CD14-positive monocyte (primary cell): ENCODE data around the gene TMPRSS2. TPM values are rescaled to one million over a fixed set of nuclear protein-coding genes. Genes with fewer than 3 reads are reported as not detected.
A peak's percentile ranks its signal among the peaks of the same experiment; 100 is the strongest.

ENCODE experiments used
- DNase-seq, 3 donors: peaks; one replicate each; pipeline ENCODE4 v3.0.0-alpha.2; 2011 to 2022
- H2AFZ ChIP-seq: 2 replicates; pipeline ENCODE4 v1.6.0; 2012; ENCODE audit warnings: mild to moderate bottlenecking, low read depth, low read length, inconsistent platforms; ENCODE audit not compliant: insufficient read depth, poor library complexity, severe bottlenecking
- H3K27ac ChIP-seq, 2 donors: 1 replicate in 1 of 2; 2 replicates in 1 of 2; pipeline ENCODE4 v1.5.1; 2012 to 2013; ENCODE audit warnings: low read length in 2 of 2, control low read depth in 1 of 2, inconsistent platforms in 1 of 2, low read depth in 1 of 2, mild to moderate bottlenecking in 1 of 2
- H3K27me3 ChIP-seq, 2 donors: one replicate each; pipeline versions ENCODE4 v1.6.0 to v1.6.1; 2011 to 2013; ENCODE audit warnings: low read length in 2 of 2; ENCODE audit not compliant: control insufficient read depth in 2 of 2, insufficient read depth in 2 of 2
- H3K36me3 ChIP-seq, 2 donors: replicated peaks in 1 of 2; 1 replicate in 1 of 2; 2 replicates in 1 of 2; pipeline versions ENCODE4 v1.5.1 to v1.6.1; 2012 to 2013; ENCODE audit warnings: low read length in 2 of 2, control low read depth in 1 of 2, inconsistent platforms in 1 of 2, mild to moderate bottlenecking in 1 of 2; ENCODE audit not compliant: insufficient read depth in 2 of 2, control insufficient read depth in 1 of 2
- H3K4me1 ChIP-seq, 2 donors: 1 replicate in 1 of 2; 2 replicates in 1 of 2; pipeline versions ENCODE4 v1.5.1 to v1.6.1; 2012 to 2013; ENCODE audit warnings: low read length in 2 of 2, control low read depth in 1 of 2, inconsistent platforms in 1 of 2, mild to moderate bottlenecking in 1 of 2, moderate library complexity in 1 of 2; ENCODE audit not compliant: insufficient read depth in 2 of 2, control insufficient read depth in 1 of 2
- H3K4me2 ChIP-seq: replicated peaks from 2 replicates; pipeline ENCODE3; 2012; ENCODE audit warnings: low read length, moderate library complexity, mild to moderate bottlenecking; ENCODE audit not compliant: poor library complexity, severe bottlenecking; ENCODE audit errors: extremely low read depth
- H3K4me3 ChIP-seq, 3 experiments: fragments of 200-600 bp in 1 of 3; sonication (generic) in 1 of 3; replicated peaks in 1 of 3; 1 replicate in 2 of 3; 2 replicates in 1 of 3; pipeline ENCODE4 v1.5.1; 2011 to 2013; ENCODE audit warnings: low read length in 3 of 3, mild to moderate bottlenecking in 3 of 3, control low read depth in 2 of 3, low read depth in 2 of 3, inconsistent platforms in 1 of 3, moderate library complexity in 1 of 3
- H3K79me2 ChIP-seq: 2 replicates; pipeline ENCODE4 v1.6.0; 2012; ENCODE audit warnings: mild to moderate bottlenecking, control low read depth, inconsistent platforms, low read length, moderate library complexity; ENCODE audit not compliant: insufficient read depth
- H3K9ac ChIP-seq: 2 replicates; pipeline ENCODE4 v1.6.0; 2017; ENCODE audit warnings: low read length, mild to moderate bottlenecking; ENCODE audit not compliant: insufficient read depth, poor library complexity, severe bottlenecking
- H3K9me3 ChIP-seq, 2 donors: replicated peaks in 1 of 2; 1 replicate in 1 of 2; 2 replicates in 1 of 2; pipeline versions ENCODE4 v1.5.1 to v1.6.1; 2012 to 2013; ENCODE audit warnings: low read length in 2 of 2, control low read depth in 1 of 2; ENCODE audit not compliant: control insufficient read depth in 1 of 2, insufficient read depth in 1 of 2
- H4K20me1 ChIP-seq: 2 replicates; pipeline ENCODE4 v1.6.0; 2012; ENCODE audit warnings: mild to moderate bottlenecking, low read length, control low read depth, moderate library complexity; ENCODE audit not compliant: insufficient read depth
- H3K27ac Mint-ChIP-seq, 7 donors: one replicate each; pipeline ENCODE4 v1.8.0; 2020; ENCODE audit warnings: mild to moderate bottlenecking in 7 of 7, mixed read lengths in 7 of 7, moderate library complexity in 6 of 7, inconsistent platforms in 2 of 7
- H3K27me3 Mint-ChIP-seq, 3 donors: one replicate each; pipeline ENCODE4 v1.8.0; 2021 to 2022; ENCODE audit warnings: low read depth in 3 of 3, mild to moderate bottlenecking in 3 of 3, mixed read lengths in 3 of 3, moderate library complexity in 3 of 3, inconsistent platforms in 1 of 3
- H3K36me3 Mint-ChIP-seq, 2 donors: one replicate each; pipeline ENCODE4 v1.8.0; 2020; ENCODE audit warnings: mixed read lengths in 2 of 2, inconsistent platforms in 1 of 2, mild to moderate bottlenecking in 1 of 2
- H3K4me1 Mint-ChIP-seq: one replicate; pipeline ENCODE4 v1.8.0; 2020; ENCODE audit warnings: mild to moderate bottlenecking, mixed read lengths
- H3K4me3 Mint-ChIP-seq, 2 donors: one replicate each; pipeline ENCODE4 v1.8.0; 2020; ENCODE audit warnings: mild to moderate bottlenecking in 2 of 2, mixed read lengths in 2 of 2, moderate library complexity in 1 of 2
- H3K9me3 Mint-ChIP-seq, 7 donors: one replicate each; pipeline ENCODE4 v1.8.0; 2020 to 2022; ENCODE audit warnings: mixed read lengths in 7 of 7, mild to moderate bottlenecking in 6 of 7, moderate library complexity in 6 of 7, inconsistent platforms in 2 of 7
- CTCF ChIP-seq: fragments of 200-600 bp; IDR thresholded peaks from one replicate; pipeline ENCODE4 v1.8.0; 2022; ENCODE audit warnings: antibody characterized with exemption, mild to moderate bottlenecking
- WGBS: methylation state at CpG from one replicate; pipeline ENCODE4 v1.1.5; 2013; ENCODE audit warnings: missing lambda C conversion rate; ENCODE audit not compliant: insufficient coverage; 5-methylcytosine and 5-hydroxymethylcytosine counted together
- intact Hi-C, 2 donors: fragments of 100-400 bp; cut with micrococcal nuclease; formaldehyde crosslinking; loops; one replicate each; pipeline versions ENCODE4 v1.15.0 to v1.15.1; 2023
- polyA plus RNA-seq, 3 donors: library from polyadenylated mRNA; depleted of rRNA in 1 of 3; unstranded in 2 of 3; stranded (reverse) in 1 of 3; fragments of 300-500 nt in 2 of 3; fragments of >200 nt in 1 of 3; fragmentation: Illumina TruSeq in 2 of 3; gene quantifications; 1 replicate in 2 of 3; 2 replicates in 1 of 3; pipeline ENCODE4 v1.2.3, GENCODE V29; 2012 to 2021

Gene TMPRSS2
- polyA plus RNA-seq, 3 donors: not detected

GRCh38 chr21:41439248-41439647 lies 68.7 kb downstream of the TMPRSS2 start:
- H3K36me3 ChIP-seq: peaks cover 94 to 100% of the 10 kb centered on the region in 2 donors
- no peaks in the 10 kb centered on the region for H3K4me1 Mint-ChIP-seq

GRCh38 chr21:41438425-41439113 lies 69.4 kb downstream of the TMPRSS2 start:
- 89% methylated on average over 7 of the region's 13 CpGs for WGBS
- no peak for DNase-seq
- Histone ChIP-seq H3K79me2 (no peaks in the 10 kb centered on the region), H3K36me3 (peaks cover 98 to 100% of the 10 kb centered on the region in 2 donors), H3K9me3 (peaks cover 4 to 13% of the 10 kb centered on the region in 2 donors), H3K27me3 (no peaks in the 10 kb centered on the region), H2AFZ (no peak overlapping the region), H4K20me1 (peaks cover 3% of the 10 kb centered on the region), H3K27ac (no peak overlapping the region), H3K4me3 (no peak overlapping the region), H3K4me2 (no peak overlapping the region), H3K9ac (no peak overlapping the region), H3K4me1 (no peaks in the 10 kb centered on the region)
- H3K36me3 Mint-ChIP-seq: peaks cover 94 to 98% of the 10 kb centered on the region in 2 donors
- intact Hi-C loops: no loop called here
- H3K27me3 Mint-ChIP-seq: peaks cover 0 to 2% (median 0%) of the 10 kb centered on the region in 3 donors
- no peak overlapping the region for H3K4me3 Mint-ChIP-seq
- no peaks in the 10 kb centered on the region for H3K4me1 Mint-ChIP-seq
- H3K27ac Mint-ChIP-seq: peak overlapping the region in 1 of 7 donors; percentile 24
- peaks cover 4 to 22% (median 14%) of the 10 kb centered on the region in 7 donors for H3K9me3 Mint-ChIP-seq
- TF ChIP-seq CTCF: no peak

More at GRCh38 chr21:41439248-41439647, 68.7 kb downstream of the TMPRSS2 start:
- H3K9me3 ChIP-seq: peaks cover 4 to 13% of the 10 kb centered on the region in 2 donors
- H4K20me1 ChIP-seq: peaks cover 3% of the 10 kb centered on the region
- no peaks in the 10 kb centered on the region for H3K79me2 ChIP-seq
- no peak overlapping the region for H3K4me3 ChIP-seq
- H3K4me1 ChIP-seq: no peaks in the 10 kb centered on the region
- H3K27ac ChIP-seq: no peak overlapping the region
- no peak overlapping the region for H2AFZ ChIP-seq
- no peak for TF ChIP-seq CTCF
- H3K9ac ChIP-seq: no peak overlapping the region
- H3K27me3 Mint-ChIP-seq: peaks cover 0 to 2% (median 0%) of the 10 kb centered on the region in 3 donors
- no peak overlapping the region for H3K27ac Mint-ChIP-seq
- H3K4me3 Mint-ChIP-seq: no peak overlapping the region
- WGBS: 100% methylated on average over 2 of the region's 4 CpGs
- DNase-seq: no peak
- H3K9me3 Mint-ChIP-seq: peaks cover 4 to 19% (median 14%) of the 10 kb centered on the region in 7 donors
- H3K27me3 ChIP-seq: no peaks in the 10 kb centered on the region
- H3K4me2 ChIP-seq: no peak overlapping the region
- intact Hi-C loops: no loop called here
- peaks cover 94 to 99% of the 10 kb centered on the region in 2 donors for H3K36me3 Mint-ChIP-seq
